Gastrocnemius medialis (tissue), 4 donors: ENCODE results near the gene MKLN1. TPM values are rescaled to one million over a fixed set of nuclear protein-coding genes. Genes with fewer than 3 reads are reported as not detected.
A peak's percentile ranks its signal among the peaks of the same experiment; 100 is the strongest.
"Not testable (repeated sequence)": the region's sequence is repeated elsewhere in the genome, so short reads cannot be mapped to it uniquely, and the experiment has no call there.

Source experiments
- ATAC-seq, 2 donors: fragments of 150-250 bp; one replicate each; pipeline ENCODE4 v1.9.1; 2016
- DNase-seq, 2 donors: peaks; one replicate each; pipeline ENCODE4 v3.0.0-alpha.2; 2019
- H3K27ac ChIP-seq, 4 donors: fragments of 200-600 bp; sonication (generic); 1 replicate in 1 of 4; 2 replicates in 3 of 4; pipeline ENCODE4 v1.5.1; 2016 to 2018; ENCODE audit warnings: mild to moderate bottlenecking in 2 of 4, moderate library complexity in 1 of 4
- H3K27me3 ChIP-seq, 3 donors: fragments of 200-600 bp; sonication (generic) in 2 of 3; 1 replicate in 1 of 3; 2 replicates in 2 of 3; pipeline versions ENCODE4 v1.5.1 to v1.6.0; 2016 to 2019; ENCODE audit warnings: mild to moderate bottlenecking in 1 of 3, moderate library complexity in 1 of 3
- H3K36me3 ChIP-seq, 2 donors: fragments of 200-600 bp; sonication (generic) in 1 of 2; one replicate each; pipeline ENCODE4 v1.5.1; 2017 to 2018
- H3K4me1 ChIP-seq, 2 donors: fragments of 200-600 bp; sonication (generic) in 1 of 2; one replicate each; pipeline ENCODE4 v1.5.1; 2016 to 2017; ENCODE audit warnings: mild to moderate bottlenecking in 2 of 2
- H3K4me3 ChIP-seq, 4 donors: fragments of 200-600 bp; sonication (generic) in 3 of 4; 1 replicate in 1 of 4; 2 replicates in 3 of 4; pipeline ENCODE4 v1.5.1; 2016 to 2019; ENCODE audit warnings: mild to moderate bottlenecking in 2 of 4
- H3K9me3 ChIP-seq, 3 donors: fragments of 200-600 bp; sonication (generic) in 2 of 3; 1 replicate in 1 of 3; 2 replicates in 2 of 3; pipeline ENCODE4 v1.5.1; 2016 to 2019
- CTCF ChIP-seq, 5 experiments: fragments of 450-650 bp in 3 of 5; fragments of 200-600 bp in 2 of 5; sonication (generic) in 2 of 5; IDR thresholded peaks in 4 of 5; conservative IDR thresholded peaks in 1 of 5; 1 replicate in 4 of 5; 2 replicates in 1 of 5; pipeline ENCODE4 v1.5.1; 2016 to 2019; ENCODE audit warnings: antibody characterized with exemption in 5 of 5, mild to moderate bottlenecking in 3 of 5, moderate library complexity in 3 of 5
- POLR2A ChIP-seq, 2 donors: fragments of 450-650 bp; IDR thresholded peaks; one replicate each; pipeline ENCODE4 v1.6.1; 2017; ENCODE audit warnings: antibody characterized with exemption in 2 of 2, mild to moderate bottlenecking in 2 of 2, moderate library complexity in 2 of 2
- in situ Hi-C, 4 donors: fragments of 200-750 bp; cut with MboI; loops; one replicate each; pipeline versions ENCODE4 v1.15.0 to v1.8.0; 2017; ENCODE audit warnings: low sequenced_read_pairs in 4 of 4
- intact Hi-C: fragments of 100-400 bp; cut with DNase I; formaldehyde crosslinking; loops from one replicate; pipeline ENCODE4 v1.15.1; 2023; ENCODE audit warnings: low total_unique reads
- total RNA-seq, 4 donors: library from RNA; depleted of rRNA; stranded (reverse); fragments of >200 nt; gene quantifications; one replicate each; pipeline versions ENCODE4 v1.1.0 to v1.2.3, GENCODE V29; 2016

MKLN1 gene
- total RNA-seq, 4 donors from 2014 or later, result 29.1 to 81.1 (median 48.9) TPM

GRCh38 chr7:131511071-131511470, 183.4 kb downstream of the MKLN1 start:
- DNase-seq, result no peak
- Histone ChIP-seq H3K36me3 (no peaks in the 10 kb centered on the region), H3K27me3 (no peaks in the 10 kb centered on the region), H3K4me3 (no peak overlapping the region), H3K27ac (peak overlapping the region in 3 of 4 donors; percentile 57 to 74 (median 69)), H3K4me1 (peaks cover 14 to 34% of the 10 kb centered on the region in 2 donors), H3K9me3 (no peaks in the 10 kb centered on the region)
- intact Hi-C loops (no loop called here), in situ Hi-C loops (loop anchor here in 3 of 4 donors (5.0 to 10.0 kb wide), 2 partner anchors 144 to 146 kb away; no protein-coding TSS in a partner anchor)
- TF ChIP-seq CTCF (IDR thresholded peaks at IDR 0.05 in 4 of 5, conservative IDR thresholded peaks at IDR 0.05 in 1 of 5) (no peak), POLR2A (IDR thresholded peaks at IDR 0.05) (no peak)
- no peak for ATAC-seq

GRCh38 chr7:131511774-131512535, 184.3 kb downstream of the MKLN1 start:
- peak overlapping the region; percentile 8 to 74 (median 63) for H3K27ac ChIP-seq
- intact Hi-C loops (loop anchor here (2.0 kb wide), 1 partner anchor 27 kb away; no protein-coding TSS in a partner anchor), in situ Hi-C loops (loop anchor here in 3 of 4 donors (5.0 to 10.0 kb wide), 2 partner anchors 143 to 145 kb away; no protein-coding TSS in a partner anchor)
- H3K4me3 ChIP-seq, result no peak overlapping the region
- no peaks in the 10 kb centered on the region for H3K9me3 ChIP-seq
- ATAC-seq (no peak), DNase-seq (no peak)
- no peaks in the 10 kb centered on the region for H3K27me3 ChIP-seq
- H3K36me3 ChIP-seq, result no peaks in the 10 kb centered on the region
- peak in 1 of 2 donors; percentile 17 for TF ChIP-seq POLR2A (IDR thresholded peaks at IDR 0.05)
- no peak for TF ChIP-seq CTCF (IDR thresholded peaks at IDR 0.05 in 4 of 5, conservative IDR thresholded peaks at IDR 0.05 in 1 of 5)
- H3K4me1 ChIP-seq, result peaks cover 14 to 34% of the 10 kb centered on the region in 2 donors

GRCh38 chr7:131513245-131514061, 185.8 kb downstream of the MKLN1 start:
- intact Hi-C loops (loop anchor here (2.0 kb wide), 1 partner anchor 25 kb away; no protein-coding TSS in a partner anchor), in situ Hi-C loops (loop anchor here in 3 of 4 donors (5.0 to 10.0 kb wide), 2 partner anchors 141 to 144 kb away; no protein-coding TSS in a partner anchor)
- peaks cover 14 to 27% of the 10 kb centered on the region in 2 donors for H3K4me1 ChIP-seq
- TF ChIP-seq CTCF (IDR thresholded peaks at IDR 0.05 in 4 of 5, conservative IDR thresholded peaks at IDR 0.05 in 1 of 5) (peak; percentile 83 to 93 (median 93)), POLR2A (IDR thresholded peaks at IDR 0.05) (no peak)
- H3K4me3 ChIP-seq, result no peak overlapping the region
- H3K9me3 ChIP-seq, result no peaks in the 10 kb centered on the region
- peak overlapping the region; percentile 57 to 74 (median 66) for H3K27ac ChIP-seq
- DNase-seq (peak; percentile 73 to 89), ATAC-seq (peak; percentile 74 to 91)
- H3K36me3 ChIP-seq, result no peaks in the 10 kb centered on the region
- no peaks in the 10 kb centered on the region for H3K27me3 ChIP-seq

- H3K36me3 ChIP-seq, DNase-seq, H3K9me3 ChIP-seq, ATAC-seq, intact Hi-C loops, H3K4me3 ChIP-seq, H3K27me3 ChIP-seq: not testable (repeated sequence)
- in situ Hi-C loops, result loop anchor here in 1 of 4 donors (10.0 kb wide), 1 partner anchor 139 kb away; no protein-coding TSS in a partner anchor
- Histone ChIP-seq H3K4me1 (peaks cover 14 to 29% of the 10 kb centered on the region in 2 donors), H3K27ac (peak overlapping the region in 2 of 4 donors; percentile 6 to 13)
Measured at GRCh38 chr7:131515471-131515870, 187.8 kb downstream of the MKLN1 start.
